HG02759 (cell line): ENCODE results near the gene SGCD.
"Not testable (repeated sequence)": the region's sequence is repeated elsewhere in the genome, so short reads cannot be mapped to it uniquely, and the experiment has no call there.

ENCODE experiments used
- ATAC-seq: cut with Tn5 transposase; IDR thresholded peaks from one replicate; pipeline ENCODE4 v1.9.1; 2021; ENCODE audit warnings: mild to moderate bottlenecking, moderate library complexity; ENCODE audit not compliant: unreplicated experiment

SGCD gene

GRCh38 chr5:156552855-156553358 lies 225.9 kb downstream of the SGCD start:
- ATAC-seq: no peak

- no peak for ATAC-seq
These were observed 229.9 kb downstream of the SGCD start for GRCh38 chr5:156556666-156557406.

- no peak for ATAC-seq
These were observed 233.0 kb downstream of the SGCD start for GRCh38 chr5:156560002-156560401.

GRCh38 chr5:156561651-156562050 lies 234.7 kb downstream of the SGCD start:
- no peak for ATAC-seq

- no peak for ATAC-seq
These were observed 243.7 kb downstream of the SGCD start for GRCh38 chr5:156570615-156571014.

- no peak for ATAC-seq
These were observed 254.8 kb downstream of the SGCD start for GRCh38 chr5:156581725-156582124.

- ATAC-seq: no peak
These were observed 255.2 kb downstream of the SGCD start for GRCh38 chr5:156582193-156582598.

- ATAC-seq: no peak
These were observed 257.9 kb downstream of the SGCD start for GRCh38 chr5:156584871-156585270.

- ATAC-seq: no peak
These were observed 259.0 kb downstream of the SGCD start for GRCh38 chr5:156585999-156586398.

GRCh38 chr5:156587012-156587411 lies 260.0 kb downstream of the SGCD start:
- ATAC-seq: no peak

GRCh38 chr5:156588306-156588705 lies 261.3 kb downstream of the SGCD start:
- ATAC-seq: no peak

GRCh38 chr5:156589104-156589945 lies 262.4 kb downstream of the SGCD start:
- no peak for ATAC-seq

GRCh38 chr5:156589946-156590216 lies 262.9 kb downstream of the SGCD start:
- ATAC-seq: no peak

GRCh38 chr5:156590978-156591377 lies 264.0 kb downstream of the SGCD start:
- no peak for ATAC-seq

- no peak for ATAC-seq
These were observed 264.7 kb downstream of the SGCD start for GRCh38 chr5:156591631-156592030.

- no peak for ATAC-seq
These were observed 266.6 kb downstream of the SGCD start for GRCh38 chr5:156593546-156593945.

GRCh38 chr5:156594406-156594805 lies 267.4 kb downstream of the SGCD start:
- no peak for ATAC-seq

GRCh38 chr5:156595132-156595787 lies 268.3 kb downstream of the SGCD start:
- ATAC-seq: no peak

GRCh38 chr5:156597276-156597675 lies 270.3 kb downstream of the SGCD start:
- no peak for ATAC-seq

GRCh38 chr5:156598964-156599363 lies 272.0 kb downstream of the SGCD start:
- ATAC-seq: no peak

GRCh38 chr5:156610582-156610981 lies 283.6 kb downstream of the SGCD start:
- ATAC-seq: not testable (repeated sequence)

GRCh38 chr5:156615901-156616300 lies 288.9 kb downstream of the SGCD start:
- no peak for ATAC-seq
